T47D (cell line): ENCODE measurements around the gene MACROD1.
"Not testable (repeated sequence)": the region's sequence is repeated elsewhere in the genome, so short reads cannot be mapped to it uniquely, and the experiment has no call there.

Experiments
- DNase-seq, 2 experiments: peaks; one replicate each; pipeline versions ENCODE4 v3.0.0 to v3.0.0-alpha.2; 2011 to 2012; ENCODE audit warnings: low read depth in 1 of 2, low spot score in 1 of 2
- JUND ChIP-seq: IDR thresholded peaks from 2 replicates; pipeline ENCODE4 v1.6.1; 2012; ENCODE audit warnings: low read depth
- in situ Hi-C: cut with HindIII; loops from 2 replicates; pipeline ENCODE4 v1.10.0; 2016; ENCODE audit warnings: low sequenced_read_pairs, low pct_unique_long_range_greater_than_20kb

The MACROD1 gene

GRCh38 chr11:63979426-63979825 lies 186.5 kb downstream of the MACROD1 start:
- no peak for DNase-seq
- in situ Hi-C loops, result no loop called here

GRCh38 chr11:63978551-63979239 lies 187.2 kb downstream of the MACROD1 start:
- DNase-seq, result peak in 1 of 2 experiments; percentile 76
- in situ Hi-C loops, result no loop called here

More at GRCh38 chr11:63979426-63979825, 186.5 kb downstream of the MACROD1 start:
- no peak for TF ChIP-seq JUND

GRCh38 chr11:63974259-63975143 lies 191.4 kb downstream of the MACROD1 start, which contains the start of gene COX8A:
COX8A (plus strand) TSS chr11:63974620; CDS start chr11:63974681, 61 bp downstream.
- in situ Hi-C loops, result no loop called here
- TF ChIP-seq JUND, result no peak
- peak; percentile 97 to 100 for DNase-seq

More at GRCh38 chr11:63978551-63979239, 187.2 kb downstream of the MACROD1 start:
- TF ChIP-seq JUND, result no peak

- in situ Hi-C loops, result not testable (repeated sequence)
Measured at GRCh38 chr11:63973912-63974258, 192.0 kb downstream of the MACROD1 start.

GRCh38 chr11:63970902-63971301 lies 195.0 kb downstream of the MACROD1 start:
- no peak for TF ChIP-seq JUND
- in situ Hi-C loops, result no loop called here
- no peak for DNase-seq

More at GRCh38 chr11:63973912-63974258, 192.0 kb downstream of the MACROD1 start:
- not testable (repeated sequence) for DNase-seq

GRCh38 chr11:63969461-63969860 lies 196.5 kb downstream of the MACROD1 start:
- in situ Hi-C loops, result no loop called here
- no peak for DNase-seq
- TF ChIP-seq JUND, result no peak

GRCh38 chr11:63966444-63966843 lies 199.5 kb downstream of the MACROD1 start:
- TF ChIP-seq JUND, result no peak
- in situ Hi-C loops, result no loop called here
- no peak for DNase-seq

- in situ Hi-C loops, result not testable (repeated sequence)
Measured at GRCh38 chr11:63963895-63964294, 202.0 kb downstream of the MACROD1 start.

GRCh38 chr11:63961608-63962412 lies 204.1 kb downstream of the MACROD1 start:
- DNase-seq, result peak; percentile 49 to 84
- in situ Hi-C loops, result no loop called here
- TF ChIP-seq JUND, result no peak

More at GRCh38 chr11:63963895-63964294, 202.0 kb downstream of the MACROD1 start:
- DNase-seq, result not testable (repeated sequence)

GRCh38 chr11:63958008-63958407 lies 207.9 kb downstream of the MACROD1 start:
- in situ Hi-C loops, result no loop called here
- no peak for TF ChIP-seq JUND
- DNase-seq, result no peak

GRCh38 chr11:63952570-63952969 lies 213.3 kb downstream of the MACROD1 start:
- DNase-seq, result no peak
- in situ Hi-C loops, result no loop called here
- TF ChIP-seq JUND, result no peak

- no peak for TF ChIP-seq JUND
- in situ Hi-C loops, result no loop called here
Measured at GRCh38 chr11:63951779-63952536, 214.0 kb downstream of the MACROD1 start.

More at GRCh38 chr11:63951779-63952536, 214.0 kb downstream of the MACROD1 start:
- no peak for DNase-seq
